ENCODE results near the gene TEDC1. TPM values are rescaled to one million over a fixed set of nuclear protein-coding genes. Genes with fewer than 3 reads are reported as not detected.

TEDC1 gene
- total RNA-seq, 1 donor = 5.1 TPM

DNA sequence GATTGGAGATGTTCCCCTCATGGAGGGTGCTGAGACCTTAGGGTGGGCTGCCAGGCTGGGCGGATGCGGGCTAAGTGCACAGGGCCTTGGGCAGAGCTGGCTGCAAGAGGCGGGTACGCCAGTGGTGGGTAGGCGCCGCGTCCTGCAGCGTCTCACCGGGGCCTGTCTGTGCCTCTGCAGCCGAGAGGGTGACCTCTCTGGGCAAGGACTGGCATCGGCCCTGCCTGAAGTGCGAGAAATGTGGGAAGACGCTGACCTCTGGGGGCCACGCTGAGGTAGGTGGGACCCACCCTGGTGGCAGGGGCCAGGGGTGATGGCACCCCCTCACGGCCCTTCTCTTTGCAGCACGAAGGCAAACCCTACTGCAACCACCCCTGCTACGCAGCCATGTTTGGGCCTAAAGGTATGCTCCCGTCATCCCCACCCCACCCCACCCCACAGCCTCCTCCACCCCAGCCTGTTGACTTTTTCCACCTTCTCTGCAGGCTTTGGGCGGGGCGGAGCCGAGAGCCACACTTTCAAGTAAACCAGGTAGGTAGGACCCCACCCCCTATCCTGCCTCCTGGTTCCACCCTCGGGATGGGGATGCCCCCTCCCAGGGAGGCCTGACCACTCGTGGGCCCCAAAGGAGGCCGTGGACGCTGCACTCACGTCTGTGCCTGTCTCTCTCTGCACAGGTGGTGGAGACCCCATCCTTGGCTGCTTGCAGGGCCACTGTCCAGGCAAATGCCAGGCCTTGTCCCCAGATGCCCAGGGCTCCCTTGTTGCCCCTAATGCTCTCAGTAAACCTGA is 2.9 kb upstream of the TEDC1 start:
- no peaks in the 10 kb centered on the region for H3K79me2 ChIP-seq (ENCODE audit: insufficient read depth, low read length)
- no peaks in the 10 kb centered on the region for H3K9me3 ChIP-seq (ENCODE audit: low read depth, low read length)
- DNase-seq (ENCODE audit: insufficient read length, low spot score, missing footprints) = no peak
- peaks cover 2% of the 10 kb centered on the region for H4K20me1 ChIP-seq (ENCODE audit: insufficient read depth, low read length)
- peaks cover 3% of the 10 kb centered on the region for H3K4me1 ChIP-seq (ENCODE audit: insufficient read depth, low read length)
- H3K27ac ChIP-seq (ENCODE audit: low read depth, low read length) = no peak overlapping the region
- no peak overlapping the region for H3K4me2 ChIP-seq (ENCODE audit: insufficient read depth, low read length)
- TF ChIP-seq, protein P1, sequence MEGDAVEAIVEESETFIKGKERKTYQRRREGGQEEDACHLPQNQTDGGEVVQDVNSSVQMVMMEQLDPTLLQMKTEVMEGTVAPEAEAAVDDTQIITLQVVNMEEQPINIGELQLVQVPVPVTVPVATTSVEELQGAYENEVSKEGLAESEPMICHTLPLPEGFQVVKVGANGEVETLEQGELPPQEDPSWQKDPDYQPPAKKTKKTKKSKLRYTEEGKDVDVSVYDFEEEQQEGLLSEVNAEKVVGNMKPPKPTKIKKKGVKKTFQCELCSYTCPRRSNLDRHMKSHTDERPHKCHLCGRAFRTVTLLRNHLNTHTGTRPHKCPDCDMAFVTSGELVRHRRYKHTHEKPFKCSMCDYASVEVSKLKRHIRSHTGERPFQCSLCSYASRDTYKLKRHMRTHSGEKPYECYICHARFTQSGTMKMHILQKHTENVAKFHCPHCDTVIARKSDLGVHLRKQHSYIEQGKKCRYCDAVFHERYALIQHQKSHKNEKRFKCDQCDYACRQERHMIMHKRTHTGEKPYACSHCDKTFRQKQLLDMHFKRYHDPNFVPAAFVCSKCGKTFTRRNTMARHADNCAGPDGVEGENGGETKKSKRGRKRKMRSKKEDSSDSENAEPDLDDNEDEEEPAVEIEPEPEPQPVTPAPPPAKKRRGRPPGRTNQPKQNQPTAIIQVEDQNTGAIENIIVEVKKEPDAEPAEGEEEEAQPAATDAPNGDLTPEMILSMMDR (IDR thresholded peaks at IDR 0.05; ENCODE audit: extremely low read depth, low read depth, low read length) = no peak
- H3K36me3 ChIP-seq (ENCODE audit: insufficient read depth, low read length) = no peaks in the 10 kb centered on the region
- H2AFZ ChIP-seq (ENCODE audit: low read length) = no peak overlapping the region
- H3K27me3 ChIP-seq (ENCODE audit: insufficient read depth, low read length) = peaks cover 22% of the 10 kb centered on the region
- H3K4me3 ChIP-seq (ENCODE audit: insufficient read depth, low read length) = no peak overlapping the region

DNA sequence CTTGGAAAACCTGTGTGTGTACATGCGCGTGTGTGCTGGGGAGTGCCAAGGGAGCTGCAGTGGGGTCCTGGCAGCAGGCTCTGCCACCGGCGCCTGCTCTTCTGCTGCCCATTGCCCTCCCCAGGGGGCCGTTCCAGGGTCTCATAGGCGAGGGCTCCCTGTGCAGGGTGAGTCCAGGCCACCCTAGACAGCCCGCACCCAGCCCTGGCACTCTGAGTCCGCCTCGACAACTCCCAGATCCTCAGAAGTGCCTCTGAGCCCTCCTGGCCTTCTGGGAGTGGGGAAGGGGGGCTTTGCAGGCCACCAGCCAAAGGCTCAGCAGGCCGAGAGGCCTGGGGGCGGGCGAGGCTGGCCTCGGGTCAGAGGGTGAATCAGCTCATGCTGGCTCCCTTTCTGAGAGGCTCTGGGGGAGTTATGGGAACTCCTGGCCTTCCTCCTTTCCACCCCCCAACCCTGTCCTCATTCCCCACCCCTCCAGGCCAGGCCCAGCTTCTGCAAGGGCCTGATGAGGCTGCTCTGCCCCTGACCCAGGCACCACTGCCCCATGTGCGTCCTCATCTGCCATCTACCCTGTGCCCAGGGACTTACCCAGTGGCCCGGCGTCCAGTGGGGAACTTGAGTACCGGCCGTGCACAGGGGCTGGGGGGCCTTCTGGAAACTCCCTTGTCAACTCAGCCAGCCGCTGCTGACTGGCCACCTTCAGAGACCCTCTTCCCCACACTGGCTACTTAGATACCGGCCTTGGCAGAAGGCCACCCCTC is 2.1 kb upstream of the TEDC1 start:
- Histone ChIP-seq H4K20me1 (ENCODE audit: insufficient read depth, low read length) (peaks cover 2% of the 10 kb centered on the region), H3K27me3 (ENCODE audit: insufficient read depth, low read length) (peaks cover 22% of the 10 kb centered on the region), H3K4me1 (ENCODE audit: insufficient read depth, low read length) (peaks cover 3% of the 10 kb centered on the region), H3K27ac (ENCODE audit: low read depth, low read length) (no peak overlapping the region), H3K79me2 (ENCODE audit: insufficient read depth, low read length) (no peaks in the 10 kb centered on the region), H3K36me3 (ENCODE audit: insufficient read depth, low read length) (no peaks in the 10 kb centered on the region), H3K4me3 (ENCODE audit: insufficient read depth, low read length) (no peak overlapping the region), H2AFZ (ENCODE audit: low read length) (no peak overlapping the region), H3K4me2 (ENCODE audit: insufficient read depth, low read length) (no peak overlapping the region), H3K9me3 (ENCODE audit: low read depth, low read length) (no peaks in the 10 kb centered on the region)
- TF ChIP-seq, protein P1 (IDR thresholded peaks at IDR 0.05; ENCODE audit: extremely low read depth, low read depth, low read length) = no peak
- no peak for DNase-seq (ENCODE audit: insufficient read length, low spot score, missing footprints)

DNA sequence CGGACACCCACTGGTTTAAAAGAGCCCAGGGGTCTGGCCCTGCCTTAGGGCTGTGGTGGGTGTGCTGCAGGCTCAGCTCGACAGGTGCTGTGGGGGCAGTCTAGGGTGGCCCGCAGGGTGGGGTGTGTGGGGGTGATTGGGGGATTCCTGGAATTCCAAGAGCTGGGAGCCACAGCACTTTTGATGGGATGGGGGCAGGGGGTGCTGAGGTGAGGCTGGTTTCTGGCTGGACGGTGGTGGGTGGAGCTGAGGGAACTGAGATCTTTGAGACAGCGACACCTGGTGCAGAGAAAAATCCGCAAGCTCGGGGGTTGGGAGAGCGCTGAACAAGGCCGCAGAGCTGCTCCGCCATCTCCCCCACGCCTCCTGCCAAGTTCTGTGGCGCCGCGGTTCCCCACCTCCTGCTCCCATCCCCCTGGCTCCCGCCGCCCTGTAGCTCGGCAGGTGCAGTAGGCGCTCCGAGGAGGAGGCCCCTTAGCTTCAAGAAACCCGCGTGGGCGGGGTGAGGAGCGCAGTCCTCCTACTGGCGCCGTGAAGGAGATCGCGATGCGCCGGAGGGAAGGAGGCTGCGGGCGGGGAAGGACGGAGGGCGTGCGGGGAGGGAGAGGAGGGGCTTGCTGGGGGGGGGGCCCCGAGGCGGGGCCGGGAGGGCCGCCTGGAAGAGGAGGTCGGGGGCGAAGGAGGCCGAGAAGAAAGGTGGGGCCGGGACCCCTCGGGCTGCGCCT is 1.3 kb upstream of the TEDC1 start:
- Histone ChIP-seq H3K4me1 (ENCODE audit: insufficient read depth, low read length) (peaks cover 3% of the 10 kb centered on the region), H3K9me3 (ENCODE audit: low read depth, low read length) (no peaks in the 10 kb centered on the region)

More for the DNA sequence above, 1.3 kb upstream of the TEDC1 start:
- Histone ChIP-seq H3K4me2 (ENCODE audit: insufficient read depth, low read length) (peak overlapping the region; percentile 88), H4K20me1 (ENCODE audit: insufficient read depth, low read length) (peaks cover 2% of the 10 kb centered on the region), H3K36me3 (ENCODE audit: insufficient read depth, low read length) (no peaks in the 10 kb centered on the region), H2AFZ (ENCODE audit: low read length) (peak overlapping the region; percentile 80), H3K27ac (ENCODE audit: low read depth, low read length) (peak overlapping the region; percentile 65), H3K27me3 (ENCODE audit: insufficient read depth, low read length) (peaks cover 22% of the 10 kb centered on the region), H3K4me3 (ENCODE audit: insufficient read depth, low read length) (peak overlapping the region; percentile 73), H3K79me2 (ENCODE audit: insufficient read depth, low read length) (no peaks in the 10 kb centered on the region)
- peak; percentile 97 for DNase-seq (ENCODE audit: insufficient read length, low spot score, missing footprints)
- TF ChIP-seq, protein P1 (IDR thresholded peaks at IDR 0.05; ENCODE audit: extremely low read depth, low read depth, low read length) = peak; percentile 57

Data from osteoblast (primary cell).